HG02759 (cell line): ENCODE data around the gene SYNPO2L.
"Not testable (repeated sequence)": the region's sequence is repeated elsewhere in the genome, so short reads cannot be mapped to it uniquely, and the experiment has no call there.

ENCODE experiments used
- ATAC-seq: cut with Tn5 transposase; IDR thresholded peaks from one replicate; pipeline ENCODE4 v1.9.1; 2021; ENCODE audit warnings: mild to moderate bottlenecking, moderate library complexity; ENCODE audit not compliant: unreplicated experiment

The SYNPO2L gene, protein sequence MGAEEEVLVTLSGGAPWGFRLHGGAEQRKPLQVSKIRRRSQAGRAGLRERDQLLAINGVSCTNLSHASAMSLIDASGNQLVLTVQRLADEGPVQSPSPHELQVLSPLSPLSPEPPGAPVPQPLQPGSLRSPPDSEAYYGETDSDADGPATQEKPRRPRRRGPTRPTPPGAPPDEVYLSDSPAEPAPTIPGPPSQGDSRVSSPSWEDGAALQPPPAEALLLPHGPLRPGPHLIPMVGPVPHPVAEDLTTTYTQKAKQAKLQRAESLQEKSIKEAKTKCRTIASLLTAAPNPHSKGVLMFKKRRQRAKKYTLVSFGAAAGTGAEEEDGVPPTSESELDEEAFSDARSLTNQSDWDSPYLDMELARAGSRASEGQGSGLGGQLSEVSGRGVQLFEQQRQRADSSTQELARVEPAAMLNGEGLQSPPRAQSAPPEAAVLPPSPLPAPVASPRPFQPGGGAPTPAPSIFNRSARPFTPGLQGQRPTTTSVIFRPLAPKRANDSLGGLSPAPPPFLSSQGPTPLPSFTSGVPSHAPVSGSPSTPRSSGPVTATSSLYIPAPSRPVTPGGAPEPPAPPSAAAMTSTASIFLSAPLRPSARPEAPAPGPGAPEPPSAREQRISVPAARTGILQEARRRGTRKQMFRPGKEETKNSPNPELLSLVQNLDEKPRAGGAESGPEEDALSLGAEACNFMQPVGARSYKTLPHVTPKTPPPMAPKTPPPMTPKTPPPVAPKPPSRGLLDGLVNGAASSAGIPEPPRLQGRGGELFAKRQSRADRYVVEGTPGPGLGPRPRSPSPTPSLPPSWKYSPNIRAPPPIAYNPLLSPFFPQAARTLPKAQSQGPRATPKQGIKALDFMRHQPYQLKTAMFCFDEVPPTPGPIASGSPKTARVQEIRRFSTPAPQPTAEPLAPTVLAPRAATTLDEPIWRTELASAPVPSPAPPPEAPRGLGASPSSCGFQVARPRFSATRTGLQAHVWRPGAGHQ

DNA sequence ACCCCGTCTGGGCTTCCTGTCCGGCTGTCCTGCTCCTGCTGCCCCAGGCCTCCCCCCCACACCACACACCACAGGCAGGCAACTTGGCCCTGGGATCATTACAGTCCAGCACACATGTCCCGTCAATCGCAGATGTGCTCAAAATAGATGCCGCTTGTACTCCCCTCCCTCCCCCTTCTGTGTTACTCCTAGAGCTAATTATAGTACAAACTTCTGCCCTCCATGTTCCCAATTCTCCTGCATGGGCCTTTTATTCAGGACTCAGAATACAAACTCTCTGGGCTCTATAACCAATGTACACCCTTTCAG, at the start of gene SYNPO2L:
Gene SYNPO2L (minus strand): TSS at position 40 of the 309 bp plus-strand sequence. CDS start 107 bp downstream, outside the sequence.
- ATAC-seq, result no peak

DNA sequence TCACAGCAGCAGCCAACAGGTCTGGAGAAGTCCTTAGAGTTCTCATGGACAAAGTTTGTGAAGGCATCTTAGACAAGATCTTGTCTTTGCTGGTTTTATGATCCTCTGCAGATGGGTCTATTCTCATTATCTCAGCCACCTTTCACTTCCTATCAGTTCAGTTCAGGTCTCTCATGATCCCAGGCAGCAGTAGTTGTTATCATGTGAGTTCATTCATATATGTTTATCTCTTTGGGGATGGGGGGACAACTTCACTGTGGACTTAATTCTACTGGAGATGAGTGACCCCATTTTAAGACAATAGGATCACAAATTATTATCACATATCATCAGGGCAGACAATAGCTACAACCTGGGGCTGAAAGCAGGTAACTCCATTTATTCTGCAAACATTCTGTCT, 48.1 kb upstream of the SYNPO2L start:
- ATAC-seq, result not testable (repeated sequence)

DNA sequence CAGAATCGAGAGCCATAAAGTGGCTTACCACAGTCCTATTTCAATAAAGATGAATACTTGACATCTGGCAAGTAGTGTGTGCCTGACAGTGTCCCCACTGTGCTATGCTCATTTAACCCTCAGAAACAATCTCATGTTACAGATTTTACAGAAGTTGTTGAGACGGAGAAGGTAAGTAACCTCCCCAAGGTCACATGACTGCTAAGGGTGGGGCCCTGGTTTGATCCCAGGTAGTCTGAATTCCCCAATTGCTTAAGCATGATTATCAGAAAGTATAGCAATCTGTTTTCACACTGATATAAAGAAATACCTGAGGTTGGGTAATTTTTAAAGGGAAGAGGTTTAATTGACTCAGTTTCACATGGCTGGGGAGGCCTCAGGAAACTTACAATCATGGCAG, 43.0 kb upstream of the SYNPO2L start:
- ATAC-seq, result not testable (repeated sequence)

DNA sequence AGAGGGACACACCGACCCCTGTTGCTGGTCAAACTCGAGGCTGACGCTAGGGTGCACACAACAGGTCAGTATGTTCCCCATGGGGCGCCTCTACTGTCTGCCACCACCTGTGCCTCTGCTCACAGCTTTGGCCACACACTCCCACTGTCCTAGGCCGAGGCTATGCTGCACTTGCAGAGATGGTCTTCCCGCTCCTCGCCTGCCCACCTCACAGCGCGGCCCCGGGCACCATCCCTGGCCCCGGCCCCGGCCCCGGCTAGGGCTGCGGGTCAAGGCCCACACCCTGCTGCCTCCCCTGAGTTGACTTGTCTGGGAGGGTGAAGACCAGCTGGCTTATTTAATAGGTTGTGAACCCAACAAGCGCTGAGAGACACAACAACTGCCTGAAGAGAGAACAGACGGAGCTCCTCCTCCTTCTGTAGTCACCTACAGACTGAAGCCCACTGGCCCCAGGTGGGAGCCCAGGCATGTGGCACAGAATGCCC, 41.9 kb upstream of the SYNPO2L start, which contains the start of gene AGAP5:
Gene AGAP5 (minus strand): TSS at position 435 of the 485 bp plus-strand sequence. CDS start 354 bp downstream, at position 81.
- ATAC-seq, result not testable (repeated sequence)

DNA sequence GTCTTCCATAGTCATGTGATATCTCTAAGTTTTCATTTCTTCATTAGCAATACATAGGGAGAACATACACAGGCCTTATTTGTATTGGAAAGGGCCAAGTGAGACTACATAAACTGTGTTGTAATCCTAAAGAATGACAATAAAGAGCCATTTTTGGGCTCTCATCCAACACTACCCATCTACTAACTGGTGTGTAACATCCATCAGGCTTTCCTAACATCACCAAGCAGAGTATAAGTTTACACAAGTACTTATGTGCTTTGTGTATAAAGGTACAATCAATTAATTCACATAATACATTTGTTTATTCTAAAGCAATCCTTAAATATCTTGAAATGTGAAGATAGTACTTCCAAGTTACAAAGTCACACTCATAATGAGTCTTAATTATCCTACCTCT, 39.5 kb upstream of the SYNPO2L start:
- ATAC-seq, result not testable (repeated sequence)

DNA sequence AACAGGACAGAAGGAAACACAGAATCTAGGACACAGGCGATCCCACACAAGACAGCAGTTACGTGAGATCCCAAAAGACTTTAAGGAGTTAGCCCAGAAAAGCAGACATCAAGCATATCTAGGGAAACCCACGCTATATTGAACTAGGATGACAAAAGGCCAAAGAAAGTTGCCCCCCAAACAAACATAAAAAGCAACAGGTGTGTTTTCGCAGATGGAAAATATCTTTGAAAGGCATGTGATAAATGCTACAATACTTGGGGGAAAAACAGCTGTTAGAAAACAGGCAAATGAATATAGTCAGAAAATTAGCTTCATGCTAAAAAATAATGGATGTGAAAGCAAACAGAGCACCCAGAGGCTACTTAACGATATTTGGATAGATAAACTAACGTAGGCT, 34.9 kb upstream of the SYNPO2L start:
- not testable (repeated sequence) for ATAC-seq

DNA sequence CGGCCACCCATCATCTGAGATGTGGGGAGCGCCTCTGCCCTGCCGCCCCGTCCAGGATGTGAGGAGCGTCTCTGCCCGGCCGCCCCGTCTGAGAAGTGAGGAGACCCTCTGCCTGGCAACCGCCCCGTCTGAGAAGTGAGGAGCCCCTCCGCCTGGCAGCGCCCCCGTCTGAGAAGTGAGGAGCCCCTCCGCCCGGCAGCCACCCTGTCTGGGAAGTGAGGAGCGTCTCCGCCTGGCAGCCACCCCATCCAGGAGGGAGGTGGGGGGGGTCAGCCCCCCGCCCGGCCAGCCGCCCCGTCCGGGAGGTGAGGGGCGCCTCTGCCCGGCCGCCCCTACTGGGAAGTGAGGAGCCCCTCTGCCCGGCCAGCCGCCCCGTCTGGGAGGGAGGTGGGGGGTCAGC, 33.8 kb upstream of the SYNPO2L start:
- ATAC-seq, result not testable (repeated sequence)

DNA sequence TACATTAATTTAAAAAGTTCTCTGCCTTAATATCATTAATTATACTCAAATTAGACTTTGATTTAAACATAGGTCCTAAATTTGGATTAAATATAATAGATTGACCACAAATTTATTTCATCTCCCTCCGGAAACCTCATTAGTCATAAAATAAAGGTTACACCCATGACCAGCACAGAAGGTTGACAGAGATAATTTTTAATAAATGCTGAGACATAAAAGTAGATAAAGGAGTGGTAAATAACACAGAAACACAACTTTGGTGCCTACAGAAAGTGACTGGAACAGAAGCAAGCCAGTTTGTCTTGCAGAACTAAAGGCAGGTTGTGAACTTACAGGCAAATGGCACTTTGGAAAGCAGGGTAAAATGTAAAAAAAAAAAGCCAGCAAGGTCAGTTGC, 31.8 kb upstream of the SYNPO2L start:
- not testable (repeated sequence) for ATAC-seq

DNA sequence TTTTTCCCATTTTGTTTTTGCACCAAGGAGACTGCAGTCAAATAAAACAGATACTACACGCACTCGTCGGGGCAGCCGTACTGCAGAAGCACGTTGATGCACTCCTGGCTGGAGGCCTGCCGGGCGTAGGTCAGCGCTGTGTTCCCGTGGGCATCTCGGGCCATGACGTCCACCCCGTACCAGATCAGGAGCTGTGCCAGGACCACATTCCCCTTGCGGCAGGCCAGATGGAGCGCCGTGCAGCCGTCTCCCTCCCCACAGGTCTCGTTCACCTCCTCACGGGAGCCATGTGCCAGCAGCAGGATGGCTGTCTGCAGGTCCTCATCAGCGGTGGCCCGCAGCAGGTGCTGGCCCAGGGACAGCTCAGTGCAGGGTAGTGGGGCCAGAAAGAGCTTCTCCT, 18.7 kb upstream of the SYNPO2L start:
- not testable (repeated sequence) for ATAC-seq

DNA sequence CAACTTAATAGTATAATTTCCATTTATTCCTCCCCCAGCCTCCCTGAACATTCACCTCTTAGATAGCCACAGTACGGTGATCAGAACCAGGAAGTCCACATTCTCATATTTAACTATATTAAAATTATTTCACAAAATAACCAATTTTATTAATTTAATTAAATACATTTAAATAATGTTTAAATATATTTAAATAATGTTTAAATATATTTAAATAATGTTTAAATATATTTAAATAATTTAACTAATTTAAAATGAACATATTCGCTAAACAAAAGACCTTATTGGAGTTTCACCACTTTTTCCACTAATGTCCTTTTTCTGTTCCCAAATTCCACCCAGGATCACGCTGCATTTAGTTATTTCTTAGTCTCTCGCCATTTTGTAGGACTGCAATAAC, 12.5 kb upstream of the SYNPO2L start:
- not testable (repeated sequence) for ATAC-seq

DNA sequence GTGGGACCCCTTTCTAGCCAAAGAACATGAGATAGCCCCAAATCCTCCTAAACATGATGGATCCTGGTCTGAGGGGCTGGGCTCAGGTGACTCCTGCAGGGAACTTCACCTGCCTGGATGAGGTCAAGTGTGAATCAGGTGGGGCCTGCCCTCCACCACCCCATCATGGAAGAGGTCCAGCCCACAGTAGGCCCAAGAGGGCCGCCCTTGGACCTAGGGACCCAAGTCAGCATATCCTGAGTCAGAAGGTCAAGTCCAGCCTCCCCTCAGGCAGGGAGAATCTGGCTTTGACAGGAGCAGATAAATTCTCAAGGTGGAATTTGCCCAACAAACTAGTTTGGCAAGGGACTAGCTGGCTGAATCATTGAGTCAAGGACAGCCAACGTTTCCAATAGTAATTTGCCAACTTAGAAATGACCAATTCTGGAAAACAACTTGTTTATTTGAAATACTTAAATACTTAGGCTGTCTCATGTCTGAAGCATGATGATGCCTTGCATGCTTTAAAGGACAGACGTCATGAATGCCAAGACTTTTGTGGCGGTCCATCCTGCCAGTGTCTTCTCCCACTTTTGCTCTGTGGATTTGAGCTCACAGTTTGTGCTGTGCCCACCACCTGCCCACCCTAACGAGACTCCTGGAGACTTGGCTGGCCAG, 10.5 kb upstream of the SYNPO2L start:
- not testable (repeated sequence) for ATAC-seq

DNA sequence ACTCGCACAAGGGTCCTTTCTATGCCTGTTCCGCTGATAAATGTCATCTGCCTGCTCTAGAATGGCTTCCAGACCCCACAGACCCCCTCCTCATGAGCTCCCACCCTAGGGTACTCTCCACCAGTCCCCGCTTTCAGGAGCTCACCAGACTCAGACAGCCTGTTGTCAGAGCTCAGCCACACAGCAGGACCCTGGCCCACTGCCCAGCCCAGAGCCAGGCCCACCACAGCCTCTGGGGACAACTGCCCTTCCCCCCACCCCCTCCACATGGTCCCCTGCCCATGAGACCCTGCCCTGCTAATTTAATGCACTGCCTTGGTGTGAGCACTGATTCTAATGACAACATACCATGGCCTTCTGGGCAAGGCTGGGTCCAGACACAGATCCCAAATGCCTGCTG, 9.8 kb upstream of the SYNPO2L start:
- ATAC-seq, result not testable (repeated sequence)

DNA sequence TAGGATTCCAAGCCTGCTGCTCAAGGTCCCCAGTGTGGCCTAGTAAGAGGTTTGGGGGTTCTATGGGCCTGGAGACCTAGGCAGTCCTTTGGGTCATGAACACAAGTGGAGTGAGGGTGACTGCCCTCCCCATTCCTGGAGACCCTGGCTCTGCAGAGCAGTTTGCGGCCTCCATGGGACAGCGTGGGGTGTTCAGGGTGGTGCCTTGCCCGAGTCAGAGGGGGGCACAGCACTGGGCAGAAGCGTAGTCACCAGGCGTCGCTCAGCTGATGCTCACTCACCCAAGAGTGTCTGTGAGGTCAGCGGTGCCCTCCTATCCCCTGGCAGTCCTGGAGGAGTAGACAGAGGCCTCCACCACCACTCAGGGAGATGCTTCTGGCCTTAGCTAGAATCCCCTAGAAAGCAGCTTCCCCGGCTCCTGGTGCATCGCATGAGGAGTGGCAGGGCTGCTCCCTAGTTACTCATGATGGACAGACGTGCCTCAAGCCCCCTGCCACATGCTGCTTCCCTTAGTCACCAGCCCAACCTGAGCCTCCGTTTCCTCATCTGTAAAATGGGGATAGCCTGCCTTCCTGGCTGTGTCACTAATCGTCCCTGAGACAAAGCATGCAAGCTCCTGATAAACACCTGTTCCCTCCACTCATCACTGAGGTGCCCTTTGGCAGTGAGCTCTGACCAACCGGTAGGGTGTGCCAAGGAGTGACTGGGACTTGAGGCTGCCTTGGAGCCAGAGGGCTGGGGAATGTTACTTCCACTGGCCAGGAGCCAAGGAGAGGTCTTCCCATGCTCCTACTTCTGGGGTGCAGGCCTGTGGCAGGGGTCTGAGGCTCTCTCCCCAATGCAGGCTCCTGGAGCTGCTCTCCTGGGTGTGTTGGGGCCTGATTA, 8.6 kb upstream of the SYNPO2L start:
- not testable (repeated sequence) for ATAC-seq

DNA sequence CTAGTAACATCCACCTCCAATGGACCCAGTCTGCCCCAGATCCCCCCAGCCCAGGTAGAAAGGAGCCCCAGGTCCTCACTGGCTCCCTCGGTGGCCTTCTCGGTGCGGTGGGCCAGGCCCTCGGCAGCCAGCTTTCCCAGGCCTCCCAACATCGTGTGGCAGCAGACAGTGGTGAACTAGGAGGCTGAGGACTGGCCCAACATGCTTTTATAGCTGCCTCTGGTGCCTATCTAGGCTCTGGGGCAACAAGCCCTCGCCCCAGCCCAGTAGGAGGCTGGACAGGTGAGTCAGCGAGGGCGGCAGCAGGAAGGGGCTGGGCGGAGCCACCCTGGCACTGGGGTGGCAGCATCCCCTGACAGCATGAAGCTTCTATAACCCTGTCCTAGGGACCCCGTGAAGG, 7.8 kb upstream of the SYNPO2L start:
- not testable (repeated sequence) for ATAC-seq

DNA sequence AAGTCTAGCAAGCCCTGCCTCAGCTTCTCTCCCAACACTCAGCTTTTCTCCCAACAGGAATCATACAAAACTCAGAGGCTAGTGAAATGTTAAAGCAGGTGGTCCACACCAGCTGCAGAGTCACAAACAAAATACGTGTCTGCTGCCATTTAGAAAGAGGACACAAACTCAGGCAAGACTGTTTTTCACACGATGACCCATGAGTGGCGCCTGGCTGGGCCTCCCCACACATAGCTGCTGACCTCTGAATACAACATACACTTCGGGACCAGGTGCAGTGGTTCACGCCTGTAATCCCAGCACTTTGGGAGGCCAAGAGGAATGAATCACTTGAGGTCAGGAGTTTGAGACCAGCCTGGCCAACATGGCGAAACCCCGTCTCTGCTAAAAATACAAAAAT, 6.9 kb upstream of the SYNPO2L start:
- not testable (repeated sequence) for ATAC-seq

DNA sequence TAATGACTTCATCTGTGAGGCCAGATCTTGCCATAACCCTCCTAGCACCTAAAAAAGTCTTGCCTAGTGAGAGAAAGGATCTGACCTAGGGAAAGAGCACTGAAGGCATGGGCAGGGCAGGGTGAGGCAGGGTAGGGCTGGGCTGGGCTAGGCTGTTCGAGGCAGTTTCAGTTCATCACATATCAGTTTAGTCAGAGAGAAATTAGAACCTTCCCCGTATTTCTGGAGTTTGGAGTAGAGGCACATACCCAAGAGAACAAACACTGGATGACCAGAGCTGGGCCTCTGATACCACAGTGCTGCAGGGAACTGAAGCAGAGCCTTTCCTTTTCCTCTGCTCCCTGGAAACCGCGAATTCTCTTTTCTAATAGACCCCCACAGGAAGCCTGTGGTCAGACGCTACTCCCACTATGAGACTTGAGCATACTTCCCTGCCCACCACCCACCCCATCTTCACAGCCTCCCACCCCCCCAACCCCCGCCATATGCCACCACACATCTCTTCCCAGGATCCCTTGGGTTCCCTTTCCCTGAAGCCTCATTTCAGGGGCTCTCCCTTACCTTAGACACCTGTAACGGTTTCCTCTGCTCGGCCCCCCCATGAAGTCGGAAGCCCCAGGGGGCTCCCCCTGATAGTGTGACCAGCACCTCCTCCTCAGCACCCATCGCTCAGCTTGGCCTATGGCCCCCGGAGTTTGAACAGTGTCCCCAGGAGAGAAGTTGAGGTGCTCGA, 406 bp downstream of the SYNPO2L start:
- no peak for ATAC-seq

DNA sequence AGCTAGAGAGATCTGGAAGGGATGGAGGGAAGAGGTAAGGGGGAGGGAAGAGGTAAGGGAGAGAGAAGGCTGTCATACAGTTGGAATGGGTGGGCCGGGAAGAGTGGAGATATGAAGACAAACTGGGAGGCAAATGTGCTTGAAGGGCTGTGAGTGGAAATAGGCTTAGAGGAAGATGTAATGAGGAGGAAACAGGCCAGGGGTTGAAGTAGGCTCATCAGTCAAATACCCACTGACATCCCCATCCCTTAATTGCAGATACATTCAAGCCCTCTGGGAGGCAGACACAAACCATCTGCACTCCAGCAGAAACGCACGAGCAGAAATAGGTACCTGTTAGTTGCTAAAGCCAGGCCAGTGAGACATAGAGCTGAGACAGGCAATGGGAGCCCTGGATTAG, 2.1 kb downstream of the SYNPO2L start:
- ATAC-seq, result no peak

DNA sequence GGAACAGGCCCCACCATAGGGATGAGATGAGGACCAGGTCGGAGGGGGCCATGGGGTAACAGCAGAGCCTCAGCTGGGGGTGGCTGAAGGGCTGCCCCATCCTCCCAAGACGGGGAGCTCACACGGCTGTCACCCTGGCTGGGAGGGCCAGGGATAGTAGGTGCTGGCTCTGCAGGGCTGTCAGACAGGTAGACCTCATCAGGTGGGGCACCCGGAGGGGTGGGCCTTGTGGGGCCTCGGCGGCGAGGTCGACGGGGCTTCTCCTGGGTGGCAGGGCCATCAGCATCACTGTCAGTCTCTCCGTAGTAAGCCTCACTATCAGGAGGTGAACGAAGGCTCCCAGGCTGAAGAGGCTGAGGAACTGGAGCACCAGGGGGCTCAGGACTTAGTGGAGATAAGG, 2.6 kb downstream of the SYNPO2L start:
- no peak for ATAC-seq
